Loucy (cell line): Measurements from ENCODE around the gene EHMT2.

Source experiments
- H2AFZ ChIP-seq: fragments of 200-600 bp; sonication (generic); 2 replicates; pipeline ENCODE4 v1.6.0; 2016; ENCODE audit warnings: antibody characterized with exemption, mild to moderate bottlenecking, low read length, moderate library complexity
- H3F3A ChIP-seq: fragments of 200-600 bp; 2 replicates; pipeline ENCODE4 v1.6.0; 2016; ENCODE audit warnings: antibody characterized with exemption, low read depth, mild to moderate bottlenecking
- H3K27me3 ChIP-seq: fragments of 200-600 bp; sonication (generic); 2 replicates; pipeline ENCODE4 v1.6.1; 2014; ENCODE audit warnings: low read length, mild to moderate bottlenecking; ENCODE audit not compliant: insufficient read depth, poor library complexity, severe bottlenecking
- H3K36me3 ChIP-seq: fragments of 200-600 bp; sonication (generic); 2 replicates; pipeline ENCODE4 v1.6.1; 2016; ENCODE audit warnings: low read length; ENCODE audit not compliant: insufficient read depth
- H3K4me1 ChIP-seq: fragments of 200-600 bp; sonication (generic); 2 replicates; pipeline ENCODE4 v1.5.1; 2014; ENCODE audit warnings: low read length, mild to moderate bottlenecking; ENCODE audit not compliant: insufficient read depth, poor library complexity, severe bottlenecking
- H3K4me2 ChIP-seq: fragments of 200-600 bp; sonication (generic); 2 replicates; pipeline ENCODE4 v1.6.0; 2014; ENCODE audit warnings: antibody characterized with exemption, low read length, low read depth, mild to moderate bottlenecking; ENCODE audit not compliant: poor library complexity, severe bottlenecking
- H3K4me3 ChIP-seq: fragments of 200-600 bp; sonication (generic); 2 replicates; pipeline ENCODE4 v1.5.1; 2014; ENCODE audit warnings: low read length, mild to moderate bottlenecking, mixed read lengths; ENCODE audit not compliant: poor library complexity, severe bottlenecking
- H3K79me2 ChIP-seq: fragments of 200-600 bp; sonication (generic); 2 replicates; pipeline ENCODE4 v1.6.1; 2014; ENCODE audit warnings: low read length; ENCODE audit not compliant: insufficient read depth
- H3K9ac ChIP-seq: fragments of 200-600 bp; sonication (generic); 2 replicates; pipeline ENCODE4 v1.6.0; 2014; ENCODE audit warnings: mild to moderate bottlenecking, low read depth, low read length, moderate library complexity; ENCODE audit not compliant: poor library complexity, severe bottlenecking
- H3K9me2 ChIP-seq: fragments of 200-600 bp; sonication (generic); replicated peaks from 2 replicates; pipeline ENCODE4 v1.6.1; 2016; ENCODE audit warnings: low read depth, low read length, mixed read lengths
- H3K9me3 ChIP-seq: fragments of 200-600 bp; sonication (generic); 2 replicates; pipeline ENCODE4 v1.6.1; 2014; ENCODE audit warnings: mild to moderate bottlenecking, antibody characterized with exemption, low read length, low read depth; ENCODE audit not compliant: insufficient read depth
- H4K20me1 ChIP-seq: fragments of 200-600 bp; sonication (generic); 2 replicates; pipeline ENCODE4 v1.6.0; 2014; ENCODE audit warnings: antibody characterized with exemption, low read length, mild to moderate bottlenecking; ENCODE audit not compliant: insufficient read depth, poor library complexity, severe bottlenecking
- CTCF ChIP-seq: fragments of 200-600 bp; sonication (generic); conservative IDR thresholded peaks from 2 replicates; pipeline ENCODE4 v1.5.1; 2014; ENCODE audit warnings: mild to moderate bottlenecking, antibody characterized with exemption, low read length
- EZH2phosphoT487 ChIP-seq: fragments of 200-600 bp; IDR thresholded peaks from 2 replicates; pipeline ENCODE4 v1.6.1; 2018; ENCODE audit warnings: antibody characterized with exemption, mild to moderate bottlenecking, moderate library complexity, borderline replicate concordance

EHMT2 gene

DNA sequence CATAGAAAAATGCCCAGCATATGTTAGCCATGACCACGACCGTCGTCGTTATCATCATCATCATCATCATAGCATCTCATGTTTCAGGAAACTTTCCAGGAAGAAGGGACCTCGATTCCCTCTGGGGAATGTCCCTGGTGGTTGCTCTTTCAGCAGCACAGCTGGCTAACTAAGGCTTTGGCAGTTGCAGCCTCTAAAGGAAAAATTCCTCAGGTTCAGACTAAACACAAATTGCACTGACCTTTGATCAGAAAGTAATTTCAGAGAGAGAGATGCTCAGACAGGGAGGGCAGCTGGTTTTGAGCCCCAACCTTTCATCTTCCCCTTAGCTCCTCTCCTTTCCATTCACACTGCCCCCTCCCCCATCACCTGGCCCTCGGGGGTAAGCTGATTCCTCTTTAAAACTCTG is 42.8 kb upstream of the EHMT2 start:
- peak overlapping the region; percentile 56 for H3K4me2 ChIP-seq
- H3K4me1 ChIP-seq = peaks cover 17% of the 10 kb centered on the region
- H3K36me3 ChIP-seq = no peaks in the 10 kb centered on the region
- H3K27me3 ChIP-seq = no peaks in the 10 kb centered on the region
- no peaks in the 10 kb centered on the region for H3K9me2 ChIP-seq
- peak overlapping the region; percentile 80 for H2AFZ ChIP-seq
- TF ChIP-seq CTCF (no peak), EZH2phosphoT487 (no peak)
- H3K79me2 ChIP-seq = no peaks in the 10 kb centered on the region
- H3F3A ChIP-seq = no peaks in the 10 kb centered on the region
- H3K9ac ChIP-seq = peak overlapping the region; percentile 41
- no peaks in the 10 kb centered on the region for H3K9me3 ChIP-seq
- peak overlapping the region; percentile 31 for H3K4me3 ChIP-seq
- H4K20me1 ChIP-seq = no peaks in the 10 kb centered on the region

- Histone ChIP-seq H3K4me1 (peaks cover 11% of the 10 kb centered on the region), H4K20me1 (no peaks in the 10 kb centered on the region), H3K27me3 (no peaks in the 10 kb centered on the region), H3K79me2 (no peaks in the 10 kb centered on the region), H3F3A (no peaks in the 10 kb centered on the region), H3K9ac (no peak overlapping the region), H3K4me2 (no peak overlapping the region), H3K4me3 (no peak overlapping the region), H3K36me3 (no peaks in the 10 kb centered on the region), H3K9me2 (no peaks in the 10 kb centered on the region), H2AFZ (no peak overlapping the region), H3K9me3 (no peaks in the 10 kb centered on the region)
- TF ChIP-seq CTCF (no peak), EZH2phosphoT487 (no peak)
Observed at GRCh38 chr6:31935823-31936222, 38.3 kb upstream of the EHMT2 start.

GRCh38 chr6:31935021-31935420 is 37.5 kb upstream of the EHMT2 start:
- no peaks in the 10 kb centered on the region for H3K9me2 ChIP-seq
- no peaks in the 10 kb centered on the region for H4K20me1 ChIP-seq
- H3K4me2 ChIP-seq = no peak overlapping the region
- H3K4me1 ChIP-seq = peaks cover 3% of the 10 kb centered on the region
- TF ChIP-seq CTCF (no peak), EZH2phosphoT487 (no peak)
- H3K4me3 ChIP-seq = no peak overlapping the region
- H3K9ac ChIP-seq = no peak overlapping the region
- H3K36me3 ChIP-seq = no peaks in the 10 kb centered on the region
- no peaks in the 10 kb centered on the region for H3K9me3 ChIP-seq
- H3K27me3 ChIP-seq = no peaks in the 10 kb centered on the region
- H3K79me2 ChIP-seq = no peaks in the 10 kb centered on the region
- H3F3A ChIP-seq = no peaks in the 10 kb centered on the region
- H2AFZ ChIP-seq = no peak overlapping the region
